Stimulated activated CD8-positive, alpha-beta memory T cell treated with anti-CD3 and anti-CD28 coated beads, Interleukin-15, amount 100 ng/mL, for 48 hours (primary cell): ENCODE measurements around the gene NKG7.

ENCODE experiments used
- DNase-seq, 2 donors: peaks; one replicate each; pipeline ENCODE4 v3.0.0-alpha.2; 2020; ENCODE audit warnings: low read depth in 2 of 2

NKG7 gene

GRCh38 chr19:51391073-51391611 is 18.7 kb upstream of the NKG7 start:
- DNase-seq: no peak

DNA sequence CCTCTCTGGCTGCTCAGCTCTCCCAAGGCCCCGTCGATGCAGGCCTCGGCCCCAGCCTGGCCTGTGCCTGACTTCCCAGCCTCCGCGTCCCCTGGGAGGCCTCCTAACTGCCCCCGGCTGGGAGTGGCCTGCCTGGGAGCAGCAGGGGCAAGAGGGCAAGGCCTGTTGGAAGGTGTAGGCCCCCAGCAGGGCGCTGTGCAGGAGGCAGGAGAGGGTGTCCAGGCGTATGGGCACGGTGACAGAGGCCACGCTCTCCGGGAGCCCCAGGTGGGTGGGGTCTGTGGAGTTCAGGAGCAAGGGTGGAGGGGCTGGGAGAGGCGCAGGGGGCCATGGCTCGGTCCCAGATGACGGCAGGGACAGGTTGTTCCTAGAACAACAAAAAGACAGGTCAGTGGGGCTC is 16.7 kb upstream of the NKG7 start:
- no peak for DNase-seq

- no peak for DNase-seq
Measured at GRCh38 chr19:51387924-51388389, 15.5 kb upstream of the NKG7 start, which contains the start of gene LIM2. Gene LIM2 (minus strand): TSS chr19:51387974. CDS start chr19:51387443, 531 bp downstream.

DNA sequence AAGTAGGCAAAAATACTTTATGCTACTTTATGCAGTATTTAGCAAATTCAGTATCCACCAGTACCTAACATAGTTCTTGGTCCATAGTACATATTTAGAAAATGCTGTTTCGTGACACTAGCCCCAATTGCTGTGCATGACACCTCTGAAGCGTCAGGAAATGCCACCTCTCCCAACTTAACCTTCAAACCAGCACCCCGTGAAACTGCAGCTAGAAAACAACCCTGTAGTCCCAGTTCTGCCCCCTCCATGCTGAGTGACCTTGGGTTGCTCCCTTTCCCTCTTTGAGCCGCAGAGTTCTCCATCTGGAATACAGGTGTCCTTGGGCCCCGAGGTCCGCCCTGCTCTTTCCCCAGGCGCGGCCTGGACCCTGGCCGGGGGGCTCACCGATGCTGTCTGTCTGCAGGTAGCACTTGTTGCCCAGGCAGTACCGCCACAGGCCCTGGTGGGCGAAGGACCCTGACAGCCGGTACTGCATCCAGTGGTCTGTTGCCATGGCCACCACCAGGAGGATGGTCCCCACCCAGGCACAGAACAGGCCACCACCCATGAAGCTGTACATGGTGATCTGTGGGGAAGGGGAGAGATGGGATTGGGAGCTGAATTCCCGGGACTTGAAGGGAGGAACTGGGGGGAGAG is 14.5 kb upstream of the NKG7 start:
- DNase-seq: no peak

DNA sequence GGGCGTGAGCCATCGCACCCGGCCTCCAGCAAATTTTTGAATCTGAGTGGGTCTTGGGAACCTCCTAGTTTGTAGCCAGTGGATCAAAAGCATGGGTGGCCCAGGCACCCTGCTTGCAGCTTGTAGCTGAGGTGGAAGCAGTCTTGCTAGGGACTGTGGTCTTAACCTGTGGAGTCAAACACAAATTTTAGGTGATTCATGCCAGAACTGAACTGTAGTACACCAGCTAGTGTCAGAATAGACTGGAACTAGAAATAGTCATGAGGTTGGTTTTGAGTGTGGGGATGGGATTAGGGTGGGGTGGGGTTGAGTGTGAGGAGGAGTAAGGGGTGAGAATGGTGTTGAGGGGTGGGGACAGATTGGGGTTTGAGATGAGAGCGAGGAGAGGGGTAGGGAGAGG is 9.6 kb upstream of the NKG7 start:
- no peak for DNase-seq

DNA sequence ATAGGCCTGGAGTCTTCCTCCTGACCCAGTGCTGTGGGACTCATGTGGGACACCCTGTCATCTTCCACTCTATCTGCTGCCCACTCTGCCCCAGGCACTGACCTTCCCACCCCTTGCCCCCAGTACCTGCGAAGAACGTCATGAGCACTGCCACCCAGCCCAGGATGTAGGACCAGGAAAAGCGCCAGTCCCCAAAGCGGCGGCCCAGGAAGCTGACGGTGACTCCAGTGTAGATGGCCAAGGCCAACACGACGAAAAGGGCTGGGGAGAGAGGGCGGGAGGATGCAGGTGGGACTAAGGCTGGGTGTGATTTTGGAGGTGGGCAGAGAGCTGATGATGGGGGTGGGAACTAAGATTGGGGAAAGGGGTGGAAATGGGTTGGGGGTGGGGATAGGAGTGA is 7.9 kb upstream of the NKG7 start:
- DNase-seq: no peak

DNA sequence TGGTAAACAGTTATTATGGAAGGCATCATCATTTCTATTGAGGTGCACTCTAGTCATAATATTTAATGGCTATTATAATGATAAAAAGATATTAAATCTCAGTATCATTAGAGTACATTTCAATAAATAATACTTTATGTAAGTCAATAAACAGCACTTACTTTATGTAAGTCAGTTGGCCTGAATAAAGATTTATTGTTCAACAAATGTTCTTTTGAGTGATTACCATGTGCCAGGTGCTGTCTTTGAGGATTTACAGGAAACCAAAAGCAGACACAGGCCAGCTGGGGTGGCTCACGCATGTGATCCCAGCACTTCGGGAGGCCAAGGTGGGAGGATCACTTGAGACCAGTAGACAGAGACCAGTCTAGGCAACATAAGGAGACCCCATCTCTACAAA is 5.0 kb upstream of the NKG7 start:
- no peak for DNase-seq

GRCh38 chr19:51375504-51376221 is 3.2 kb upstream of the NKG7 start:
- DNase-seq: peak; percentile 43 to 64

DNA sequence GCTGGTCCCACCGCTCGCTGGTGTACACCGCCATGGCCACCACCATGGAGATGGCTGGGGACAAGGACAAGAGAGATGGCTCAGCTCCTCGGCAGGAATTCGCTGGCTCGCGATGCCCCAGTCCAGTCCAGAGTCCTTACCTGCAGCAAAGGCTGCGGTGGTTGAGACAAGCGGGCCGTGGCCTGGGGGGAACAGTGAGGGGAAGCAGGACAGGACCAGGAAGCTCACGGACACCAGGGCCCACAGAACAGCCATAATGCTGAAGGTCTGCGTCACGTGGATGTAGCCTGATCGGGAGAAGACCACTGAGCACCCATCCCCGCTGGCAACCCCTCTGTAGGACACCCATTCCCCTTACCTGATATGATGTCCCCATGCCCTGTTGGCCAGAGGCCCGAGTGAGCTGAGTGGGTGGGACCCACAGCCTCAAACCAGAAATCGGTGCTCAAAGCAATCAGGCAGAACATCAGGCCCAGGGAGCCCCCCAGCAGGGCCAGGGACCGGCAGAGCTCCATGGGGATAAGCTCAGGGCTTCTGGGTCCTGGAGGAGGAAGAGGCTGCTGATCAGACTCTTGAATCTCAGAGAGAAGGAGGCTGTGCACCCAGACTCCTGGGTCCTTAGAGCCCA is 319 bp downstream of the NKG7 start:
- DNase-seq: no peak

GRCh38 chr19:51371186-51371690 is 1.2 kb downstream of the NKG7 start:
- DNase-seq: no peak

- no peak for DNase-seq
Measured at GRCh38 chr19:51370230-51370629, 2.2 kb downstream of the NKG7 start.

- peak; percentile 36 to 56 for DNase-seq
Measured at GRCh38 chr19:51368366-51369282, 3.8 kb downstream of the NKG7 start, which contains the start of gene CLDND2. Gene CLDND2 (minus strand): TSS chr19:51369003. CDS start chr19:51368577, 426 bp downstream.

DNA sequence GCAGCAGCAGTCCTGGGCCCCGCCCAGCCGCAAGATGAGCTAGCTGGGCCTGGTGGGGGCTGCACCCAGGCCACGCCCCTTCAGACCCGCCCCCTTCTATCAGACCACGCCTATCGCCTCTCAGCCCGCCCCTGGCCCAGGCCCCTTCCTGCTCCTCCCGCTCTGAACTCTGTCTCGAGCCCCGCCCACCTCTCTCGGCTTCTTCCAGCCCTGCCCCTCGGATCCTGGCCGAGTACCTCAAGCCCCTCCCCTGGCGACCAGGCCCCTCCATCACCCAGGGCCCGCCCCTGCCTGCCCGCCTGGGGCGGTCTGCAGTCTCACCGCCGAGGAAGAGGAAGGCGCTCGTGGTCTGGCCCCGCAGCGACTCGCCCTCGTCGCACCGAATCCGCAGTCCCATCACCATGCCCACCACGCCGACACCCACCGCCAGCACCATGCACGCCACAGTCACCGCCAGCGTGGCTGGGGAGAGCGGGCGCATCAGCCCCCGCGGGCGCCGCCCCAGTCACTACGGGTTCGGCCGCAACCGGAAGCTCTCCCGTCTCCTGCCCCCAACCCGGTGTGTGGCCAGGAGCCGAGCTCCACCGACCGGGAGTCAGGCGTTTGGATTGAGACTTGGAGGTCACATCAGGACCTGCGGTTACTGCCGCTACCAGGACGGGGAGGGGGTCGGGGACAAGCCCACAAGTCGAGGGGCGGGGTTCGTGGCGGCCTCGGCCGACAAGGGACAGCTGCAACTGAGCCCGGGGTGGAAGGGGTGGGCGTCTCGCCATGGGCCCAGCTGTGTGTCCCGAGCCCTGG is 4.7 kb downstream of the NKG7 start:
- peak; percentile 99 for DNase-seq

GRCh38 chr19:51367255-51367564 is 5.2 kb downstream of the NKG7 start:
- DNase-seq: no peak

DNA sequence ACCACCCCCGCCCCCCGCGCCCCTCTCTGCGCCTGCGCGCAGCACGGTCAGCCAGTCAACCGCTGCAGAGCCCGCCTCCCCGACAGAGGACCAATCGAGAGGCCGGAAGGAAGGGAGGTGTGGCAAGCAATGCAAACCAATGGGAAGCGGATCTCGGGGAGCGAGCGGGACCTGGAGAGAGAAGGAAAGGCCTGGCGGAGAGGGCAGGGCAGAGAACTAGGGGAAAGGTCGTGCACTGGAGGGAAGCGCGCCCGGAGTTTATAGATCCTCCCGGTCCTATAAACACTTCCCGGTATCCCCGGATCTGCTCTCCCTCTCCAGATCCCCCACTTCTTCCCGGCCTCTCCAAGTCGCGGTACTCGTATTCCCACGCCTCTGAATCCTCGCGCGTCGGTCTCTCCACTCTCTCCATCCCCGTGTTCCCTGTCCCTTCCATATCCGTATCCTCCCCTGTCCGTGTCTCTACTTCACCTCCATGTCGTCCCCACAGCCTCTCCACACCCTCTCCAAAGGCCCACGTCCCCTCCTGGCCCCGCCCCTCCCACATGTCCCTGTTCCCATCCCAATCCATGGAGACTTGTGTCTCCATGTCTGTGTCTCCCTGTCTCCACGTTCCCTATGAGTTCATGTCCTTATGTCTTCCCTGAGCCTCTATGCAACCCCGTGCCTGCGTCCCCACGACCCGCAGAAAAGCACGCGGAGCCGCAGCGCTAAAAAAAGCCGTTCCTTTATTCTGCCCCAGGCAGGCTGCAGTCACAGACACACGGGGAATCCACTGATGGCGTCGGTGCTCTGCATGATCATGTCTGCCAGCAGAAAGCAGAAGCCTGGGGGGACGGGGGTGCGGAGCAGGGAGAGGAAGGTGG is 5.8 kb downstream of the NKG7 start:
- DNase-seq: peak; percentile 93 to 95

GRCh38 chr19:51365965-51366388 is 6.5 kb downstream of the NKG7 start, which contains the start of gene ETFB:
Gene ETFB (minus strand): TSS chr19:51366388. CDS start chr19:51366326, 62 bp downstream.
- no peak for DNase-seq

GRCh38 chr19:51365211-51365964 is 7.1 kb downstream of the NKG7 start:
- DNase-seq: no peak
